Renal cortical epithelial cell (primary cell): ENCODE measurements around the gene GAB2. TPM values are rescaled to one million over a fixed set of nuclear protein-coding genes. Genes with fewer than 3 reads are reported as not detected.

Source experiments
- DNase-seq: peaks from one replicate; pipeline ENCODE4 v3.0.0-alpha.2; 2011; ENCODE audit warnings: low read depth
- total RNA-seq: library from RNA; depleted of rRNA; stranded (reverse); fragments of >200 nt; gene quantifications from 2 replicates; pipeline ENCODE4 v1.2.3, GENCODE V29; 2014

The GAB2 gene
- total RNA-seq, 1 donor from 2014 or later, result 11.0 TPM

DNA sequence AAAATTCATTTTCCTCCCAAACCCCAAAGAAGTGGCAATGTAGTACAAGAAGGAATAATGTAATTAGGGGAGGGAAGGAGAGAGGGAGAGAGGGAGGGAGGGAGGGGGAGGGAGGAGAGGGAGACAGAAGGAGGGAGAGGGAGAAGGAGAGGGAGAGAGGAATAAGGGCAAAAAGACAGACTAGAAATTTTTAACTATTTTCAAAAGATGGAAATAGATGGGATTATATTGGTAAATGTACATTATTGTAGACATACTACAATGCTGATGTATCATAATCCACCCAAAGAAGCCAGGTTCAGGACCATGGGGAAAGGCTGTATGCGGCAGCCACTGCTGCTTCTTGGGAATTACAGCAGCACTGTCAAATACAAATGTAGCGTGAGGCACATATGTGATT is 74.3 kb downstream of the GAB2 start:
- DNase-seq, result no peak

DNA sequence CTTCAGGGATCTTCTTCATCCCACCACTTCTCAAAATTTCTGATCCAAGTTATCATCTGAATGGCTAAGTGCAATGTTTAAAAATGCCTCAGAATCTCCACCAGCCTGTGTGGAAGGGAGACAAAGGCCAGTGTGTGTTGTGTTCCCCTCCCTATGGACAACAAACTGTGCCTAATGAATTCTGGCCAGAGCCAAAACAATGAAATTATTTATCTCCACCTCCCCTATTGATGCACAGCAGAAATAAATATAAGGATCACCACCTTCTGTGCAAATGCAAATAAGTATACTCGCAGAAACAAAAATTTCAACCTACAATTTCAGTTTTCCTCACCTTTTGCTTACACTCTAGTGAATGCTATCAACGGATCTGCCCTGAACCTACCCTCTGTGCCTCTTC is 75.8 kb downstream of the GAB2 start:
- no peak for DNase-seq

GRCh38 chr11:78340530-78340929 is 77.1 kb downstream of the GAB2 start:
- no peak for DNase-seq

- DNase-seq, result no peak
These were observed 77.7 kb downstream of the GAB2 start for GRCh38 chr11:78339945-78340344.

DNA sequence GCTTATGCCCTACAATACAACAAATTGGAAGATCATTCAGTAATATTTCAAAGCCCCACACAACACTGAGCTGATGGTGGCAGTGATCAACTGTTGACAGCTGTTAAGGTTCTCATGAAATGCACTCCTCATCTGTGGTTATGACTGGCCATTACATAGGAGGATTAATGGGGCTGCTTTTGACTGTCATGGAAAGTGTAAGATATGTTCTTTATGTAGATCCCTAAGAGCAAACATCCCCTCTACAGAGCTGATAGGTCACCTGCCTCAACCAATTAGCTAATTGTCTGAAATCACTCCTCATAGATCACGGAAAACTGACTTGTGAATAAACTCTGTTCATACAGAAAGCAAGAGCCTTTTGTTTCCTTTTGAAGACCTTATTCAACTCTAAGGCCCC is 78.1 kb downstream of the GAB2 start:
- no peak for DNase-seq

- DNase-seq, result no peak
These were observed 78.9 kb downstream of the GAB2 start for GRCh38 chr11:78338702-78339101.

DNA sequence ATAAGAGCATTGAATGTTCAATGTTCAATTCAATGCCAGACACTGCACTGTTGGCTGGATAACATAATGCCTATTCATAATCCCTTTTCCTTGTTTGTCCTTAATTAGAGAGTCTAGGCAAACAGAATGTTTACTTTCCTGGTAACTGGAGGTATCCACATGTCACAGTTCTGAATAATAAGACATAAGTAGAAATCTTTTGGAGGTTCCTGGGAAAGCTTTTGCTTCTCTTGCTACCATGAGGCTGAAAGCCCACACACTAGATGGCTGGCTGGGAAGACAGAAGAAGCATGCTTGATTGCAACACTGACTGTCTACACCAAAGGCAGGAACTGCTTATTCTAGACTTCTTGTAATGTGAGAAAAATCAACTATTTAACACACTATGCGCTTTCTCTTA is 79.5 kb downstream of the GAB2 start:
- DNase-seq, result no peak

DNA sequence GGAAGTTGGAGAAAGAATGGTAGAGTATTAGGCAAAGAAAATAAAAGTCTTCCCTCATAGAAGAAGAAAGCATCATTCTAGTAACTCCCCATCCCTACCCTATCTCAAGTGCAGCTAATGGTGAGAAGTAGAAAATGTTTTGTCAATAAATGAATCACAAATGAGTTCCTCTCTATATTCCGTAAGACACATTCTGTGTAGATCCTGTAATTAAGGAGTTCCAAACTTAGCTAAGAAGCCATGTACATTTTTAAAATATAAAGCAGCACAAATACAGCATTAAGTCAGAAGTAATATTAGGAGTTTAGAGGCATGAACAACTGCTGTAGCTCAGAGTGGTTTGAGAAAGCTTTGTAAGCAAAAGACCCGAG is 80.1 kb downstream of the GAB2 start:
- no peak for DNase-seq

DNA sequence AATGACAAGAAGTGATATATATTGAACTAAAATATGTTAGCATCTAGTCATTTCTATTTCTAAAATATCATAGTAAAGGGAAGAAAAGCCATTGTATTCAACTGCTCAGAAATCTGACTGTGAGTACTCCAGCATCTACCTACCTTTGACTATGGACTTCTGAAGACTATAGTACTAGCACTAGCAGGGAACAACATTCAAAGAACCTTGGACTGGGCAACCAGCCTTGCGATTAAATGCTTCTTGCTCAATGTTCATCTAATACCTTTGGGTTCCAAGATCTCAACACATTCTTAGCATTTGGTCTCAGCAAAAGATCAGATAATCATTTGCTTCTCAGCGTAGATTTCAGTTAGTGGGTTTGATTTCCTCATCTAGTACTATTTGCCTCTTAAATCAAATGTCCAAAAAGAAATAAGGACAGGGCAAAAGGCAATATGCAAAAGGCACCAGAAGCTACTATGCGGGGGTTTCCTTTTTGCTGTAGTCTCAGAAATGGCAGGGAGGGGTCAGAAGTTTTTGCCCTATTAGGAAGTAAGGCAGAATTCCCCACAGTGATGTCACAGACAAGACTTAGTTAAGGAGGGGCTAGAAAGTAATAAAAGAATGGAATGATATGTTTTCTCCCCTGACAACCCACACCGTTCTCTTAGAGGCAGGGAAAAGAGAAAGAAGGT is 80.6 kb downstream of the GAB2 start:
- DNase-seq, result peak; percentile 31

- no peak for DNase-seq
These were observed 83.5 kb downstream of the GAB2 start for GRCh38 chr11:78334109-78334508.

GRCh38 chr11:78332872-78333271 is 84.7 kb downstream of the GAB2 start:
- DNase-seq, result no peak

DNA sequence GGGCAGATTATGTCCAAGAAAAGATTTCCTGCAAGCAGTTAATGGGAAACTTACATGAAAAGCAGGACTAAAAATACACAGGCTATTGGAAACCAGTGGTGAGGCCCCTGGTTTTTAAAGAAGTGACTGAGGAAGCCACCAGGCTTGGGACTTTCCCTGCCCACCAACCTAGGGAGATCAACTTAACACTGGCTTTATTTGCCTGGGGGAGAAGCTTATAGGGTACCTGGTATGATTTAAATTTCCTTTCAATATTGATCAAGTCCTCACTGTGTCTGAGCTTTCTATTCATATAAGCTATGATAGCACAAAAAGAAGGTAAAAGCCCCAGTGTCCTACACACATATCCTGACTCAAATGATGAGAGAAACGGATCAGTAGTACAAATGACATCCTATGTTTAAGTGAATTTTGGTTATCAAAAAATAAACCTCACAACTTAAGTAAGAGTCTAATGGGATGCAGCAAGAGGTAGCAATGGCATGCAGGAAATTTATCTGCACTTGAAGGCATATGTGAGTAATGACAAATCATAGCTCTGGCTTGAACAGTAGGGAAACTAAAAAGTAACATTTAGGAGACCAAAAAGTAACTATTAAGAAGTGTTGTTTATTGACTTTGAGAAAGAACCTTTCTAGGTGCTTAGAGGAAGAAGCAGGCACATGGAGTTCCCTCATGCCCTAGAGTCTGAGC is 85.3 kb downstream of the GAB2 start:
- no peak for DNase-seq

DNA sequence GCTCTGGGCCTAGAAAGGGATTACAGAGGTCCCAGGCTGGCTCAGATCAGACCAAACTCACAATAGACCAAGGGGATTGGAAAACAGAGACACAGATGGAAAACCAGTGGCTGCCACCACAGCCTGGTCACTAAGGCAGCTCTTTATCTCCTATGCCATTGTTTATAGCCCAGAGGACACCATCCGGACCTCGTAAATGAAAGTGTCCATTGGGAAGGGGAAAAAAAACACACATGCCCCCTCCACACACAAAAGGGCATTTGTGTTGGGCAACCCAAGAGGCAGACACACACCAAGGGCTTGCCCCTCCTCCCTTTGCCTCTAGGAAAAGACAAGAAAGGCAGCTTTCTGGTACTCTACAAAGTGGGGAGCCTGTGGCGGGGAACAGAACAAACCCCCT is 85.9 kb downstream of the GAB2 start:
- DNase-seq, result no peak

DNA sequence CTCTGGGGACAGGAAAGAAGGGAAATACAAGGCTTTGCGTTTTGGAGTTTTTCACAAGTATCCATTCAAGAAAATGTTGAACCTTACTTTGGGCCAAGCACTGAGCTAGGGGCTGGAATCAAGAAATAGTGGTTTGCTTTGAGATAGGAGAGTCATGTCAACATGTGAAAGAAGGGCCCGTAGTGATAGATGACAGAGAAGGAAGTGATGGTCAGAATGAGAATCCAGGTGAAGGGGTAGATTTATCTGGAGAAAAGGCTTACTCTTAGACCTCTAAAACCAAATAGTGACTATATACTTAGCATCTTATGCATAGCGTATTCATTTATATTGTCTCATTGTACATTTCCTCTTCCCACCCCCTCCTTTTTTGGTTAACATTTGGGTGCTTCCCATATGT is 87.3 kb downstream of the GAB2 start:
- no peak for DNase-seq

GRCh38 chr11:78327945-78328344 is 89.7 kb downstream of the GAB2 start:
- DNase-seq, result no peak

GRCh38 chr11:78325274-78325781 is 92.3 kb downstream of the GAB2 start:
- DNase-seq, result no peak

DNA sequence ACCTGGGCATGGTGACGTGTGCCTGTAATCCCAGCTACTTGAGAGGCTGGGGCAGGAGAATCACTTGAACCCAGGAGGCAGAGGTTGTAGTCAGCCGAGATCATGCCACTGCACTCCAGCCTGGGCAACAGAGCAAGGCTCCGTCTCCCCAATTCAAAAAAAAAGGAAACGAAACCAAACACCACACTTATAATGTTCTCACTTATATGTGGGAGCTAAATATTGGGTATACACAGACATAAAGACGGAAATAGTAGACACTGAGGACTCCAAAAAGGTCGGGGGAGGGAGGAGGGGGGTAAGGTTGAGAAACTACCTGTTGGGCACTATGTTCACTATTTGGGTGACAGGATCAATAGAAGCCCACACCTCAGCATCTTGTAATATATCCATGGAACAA is 94.3 kb downstream of the GAB2 start:
- no peak for DNase-seq

- no peak for DNase-seq
These were observed 98.1 kb downstream of the GAB2 start for GRCh38 chr11:78319453-78319955.

- DNase-seq, result no peak
These were observed 99.1 kb downstream of the GAB2 start for GRCh38 chr11:78318321-78319114.

DNA sequence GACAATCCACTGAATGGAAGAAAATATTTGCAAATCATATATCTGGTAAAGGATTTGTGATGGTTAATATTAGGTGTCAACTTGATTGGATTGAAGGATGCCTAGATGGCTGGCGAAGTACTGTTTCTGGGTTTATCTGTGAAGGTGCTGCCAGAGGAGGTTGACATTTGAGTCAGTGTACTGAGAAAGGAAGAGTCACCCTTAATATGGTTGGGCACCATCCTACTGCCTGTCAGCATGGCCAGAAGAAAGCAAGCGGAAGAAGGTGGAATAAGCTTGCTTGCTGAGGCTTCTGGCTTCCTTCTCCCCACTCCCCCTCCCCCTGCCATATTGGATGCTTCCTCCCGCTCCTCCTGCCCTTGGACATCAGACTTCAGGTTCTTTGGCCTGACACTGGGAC is 101.9 kb downstream of the GAB2 start:
- no peak for DNase-seq

GRCh38 chr11:78314762-78315161 is 102.9 kb downstream of the GAB2 start:
- no peak for DNase-seq

- DNase-seq, result peak; percentile 76
These were observed 103.7 kb downstream of the GAB2 start for GRCh38 chr11:78313898-78314297.
